ENCODE data around the gene LRP4.

Gene LRP4

GRCh38 chr11:46860218-46860617, 58.1 kb downstream of the LRP4 start:
- POLR2A ChIA-PET, result no interaction called here
- Histone ChIP-seq H3K4me3 (ENCODE audit: low read depth, low read length) (no peak overlapping the region), H3K4me1 (ENCODE audit: control insufficient read depth, insufficient read depth, low read length) (no peaks in the 10 kb centered on the region), H3K9me3 (ENCODE audit: control insufficient read depth, insufficient read depth, low read depth, low read length) (no peaks in the 10 kb centered on the region), H3K27ac (ENCODE audit: extremely low read depth, low read depth, low read length) (no peak overlapping the region), H3K36me3 (ENCODE audit: control insufficient read depth in 2 of 2, insufficient read depth in 1 of 2, low read length in 2 of 2) (peaks cover 0 to 67% of the 10 kb centered on the region in 2 experiments; a peak in 2 of 3 replicates)
- CTCF ChIA-PET, result interaction anchor here (0.6 kb wide), 1 partner anchor 30 kb away, joined by 5 read pairs; no protein-coding TSS in a partner anchor
- no peak for TF ChIP-seq ZNF114 (tag by site-specific recombination; IDR thresholded peaks at IDR 0.05)
- no peak for TF ChIP-seq HOXC10 (CRISPR knock-in tag; IDR thresholded peaks at IDR 0.05)
- no peak for TF ChIP-seq ZNF138 (tag by site-specific recombination; IDR thresholded peaks at IDR 0.05; ENCODE audit: borderline replicate concordance)
- no peak for TF ChIP-seq ZNF654 (tag by site-specific recombination; IDR thresholded peaks at IDR 0.05; ENCODE audit: low read depth)
- no peak for TF ChIP-seq PRDM6 (tag by site-specific recombination; IDR thresholded peaks at IDR 0.05)
- no peak for TF ChIP-seq BCL6B (tag by site-specific recombination; IDR thresholded peaks at IDR 0.05)
- TF ChIP-seq BCL11B (tag by site-specific recombination; IDR thresholded peaks at IDR 0.05; ENCODE audit: low read depth), result no peak
- no peak for TF ChIP-seq ZBTB11 (tag by site-specific recombination; conservative IDR thresholded peaks at IDR 0.05; ENCODE audit: low read depth)
- no peak for TF ChIP-seq GFI1B (tag by site-specific recombination; IDR thresholded peaks at IDR 0.05)
- no peak for TF ChIP-seq ZBTB10 (tag by site-specific recombination; IDR thresholded peaks at IDR 0.05)
- no peak for TF ChIP-seq TSHZ1 (tag by site-specific recombination; IDR thresholded peaks at IDR 0.05; ENCODE audit: borderline replicate concordance)
- no peak for TF ChIP-seq TRIM28 (IDR thresholded peaks at IDR 0.05; ENCODE audit: borderline replicate concordance, low read length)
- TF ChIP-seq MEIS1 (CRISPR knock-in tag; IDR thresholded peaks at IDR 0.05; ENCODE audit: borderline replicate concordance), result no peak
- TF ChIP-seq ZNF398 (tag by site-specific recombination; IDR thresholded peaks at IDR 0.05), result no peak
- TF ChIP-seq ZNF658 (tag by site-specific recombination; IDR thresholded peaks at IDR 0.05), result no peak
- no peak for TF ChIP-seq ZBTB48 (tag by site-specific recombination; IDR thresholded peaks at IDR 0.05)
- no peak for TF ChIP-seq ZNF132 (tag by site-specific recombination; IDR thresholded peaks at IDR 0.05; ENCODE audit: borderline replicate concordance)

Measured in HEK293 (cell line).